ENCODE results near the gene SMAD7.

DNA sequence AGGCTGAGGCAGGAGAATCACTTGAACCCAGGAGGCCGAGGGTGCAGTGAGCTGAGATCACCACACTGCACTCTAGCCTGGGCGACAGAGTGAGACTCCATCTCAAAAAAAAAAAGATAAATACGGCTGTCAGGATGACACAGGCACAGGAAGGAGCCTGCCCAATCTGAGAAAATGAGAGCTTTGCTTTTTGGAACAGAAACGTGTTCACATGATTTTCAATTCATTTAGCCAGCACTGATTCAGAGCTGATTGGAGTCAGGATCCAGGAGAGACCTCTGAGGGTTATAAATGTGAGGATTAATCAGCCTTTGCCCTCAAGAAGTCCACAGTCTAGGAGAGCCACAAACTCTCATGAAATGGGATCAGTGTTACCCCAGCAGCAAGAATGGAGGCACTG, 6.9 kb upstream of the SMAD7 start:
- TF ChIP-seq, protein P1, sequence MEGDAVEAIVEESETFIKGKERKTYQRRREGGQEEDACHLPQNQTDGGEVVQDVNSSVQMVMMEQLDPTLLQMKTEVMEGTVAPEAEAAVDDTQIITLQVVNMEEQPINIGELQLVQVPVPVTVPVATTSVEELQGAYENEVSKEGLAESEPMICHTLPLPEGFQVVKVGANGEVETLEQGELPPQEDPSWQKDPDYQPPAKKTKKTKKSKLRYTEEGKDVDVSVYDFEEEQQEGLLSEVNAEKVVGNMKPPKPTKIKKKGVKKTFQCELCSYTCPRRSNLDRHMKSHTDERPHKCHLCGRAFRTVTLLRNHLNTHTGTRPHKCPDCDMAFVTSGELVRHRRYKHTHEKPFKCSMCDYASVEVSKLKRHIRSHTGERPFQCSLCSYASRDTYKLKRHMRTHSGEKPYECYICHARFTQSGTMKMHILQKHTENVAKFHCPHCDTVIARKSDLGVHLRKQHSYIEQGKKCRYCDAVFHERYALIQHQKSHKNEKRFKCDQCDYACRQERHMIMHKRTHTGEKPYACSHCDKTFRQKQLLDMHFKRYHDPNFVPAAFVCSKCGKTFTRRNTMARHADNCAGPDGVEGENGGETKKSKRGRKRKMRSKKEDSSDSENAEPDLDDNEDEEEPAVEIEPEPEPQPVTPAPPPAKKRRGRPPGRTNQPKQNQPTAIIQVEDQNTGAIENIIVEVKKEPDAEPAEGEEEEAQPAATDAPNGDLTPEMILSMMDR (conservative IDR thresholded peaks at IDR 0.05), result no peak
- no peak for TF ChIP-seq ZFX (IDR thresholded peaks at IDR 0.05)
